Heart left ventricle (tissue), 16 donors: ENCODE results near the gene ZBTB20. TPM values are rescaled to one million over a fixed set of nuclear protein-coding genes. Genes with fewer than 3 reads are reported as not detected.

Experiments
- ATAC-seq, 4 donors: fragments of 200-7000 bp; cut with Tn5 transposase; one replicate each; pipeline ENCODE4 v1.9.1; 2020 to 2022; ENCODE audit warnings: moderate library complexity in 4 of 4, mild to moderate bottlenecking in 3 of 4, moderate number of reproducible peaks in 1 of 4
- DNase-seq, 5 donors: peaks; one replicate each; pipeline ENCODE4 v3.0.0-alpha.2; 2020
- H3K27ac ChIP-seq, 12 donors: fragments of 200-600 bp; sonication (generic) in 4 of 12; one replicate each; pipeline versions ENCODE4 v1.5.0 to v1.8.0; 2016 to 2022; ENCODE audit warnings: mild to moderate bottlenecking in 2 of 12
- H3K27me3 ChIP-seq, 9 donors: fragments of 200-600 bp; sonication (generic) in 2 of 9; one replicate each; pipeline versions ENCODE4 v1.5.1 to v1.8.0; 2016 to 2022; ENCODE audit warnings: mild to moderate bottlenecking in 3 of 9
- H3K36me3 ChIP-seq, 9 donors: fragments of 200-600 bp; sonication (generic) in 2 of 9; one replicate each; pipeline versions ENCODE4 v1.5.0 to v1.8.0; 2018 to 2022; ENCODE audit warnings: mild to moderate bottlenecking in 2 of 9
- H3K4me1 ChIP-seq, 12 donors: fragments of 200-600 bp; sonication (generic) in 4 of 12; one replicate each; pipeline versions ENCODE4 v1.5.0 to v1.8.0; 2016 to 2022; ENCODE audit warnings: mild to moderate bottlenecking in 3 of 12
- H3K4me3 ChIP-seq, 12 donors: fragments of 200-600 bp; sonication (generic) in 4 of 12; one replicate each; pipeline versions ENCODE4 v1.5.0 to v1.8.0; 2017 to 2022; ENCODE audit warnings: mild to moderate bottlenecking in 9 of 12, moderate library complexity in 4 of 12
- H3K9me3 ChIP-seq, 12 donors: fragments of 200-600 bp; sonication (generic) in 4 of 12; one replicate each; pipeline versions ENCODE4 v1.5.0 to v1.8.0; 2016 to 2022; ENCODE audit warnings: mild to moderate bottlenecking in 1 of 12
- POLR2A ChIP-seq, 2 donors: fragments of 450-650 bp; IDR thresholded peaks; one replicate each; pipeline ENCODE4 v1.6.1; 2017; ENCODE audit warnings: antibody characterized with exemption in 2 of 2, mild to moderate bottlenecking in 2 of 2, moderate library complexity in 2 of 2
- WGBS, 4 donors: extraction: QIAGEN DNeasy Blood & Tissue Kit in 2 of 4; methylation state at CpG; one replicate each; pipeline versions ENCODE4 v1.1.5 to v1.1.7; 2013 to 2018; 5-methylcytosine and 5-hydroxymethylcytosine counted together
- intact Hi-C, 10 donors: fragments of 100-400 bp; cut with DNase I; formaldehyde crosslinking; loops; one replicate each; pipeline versions ENCODE4 v1.11.1 to v1.14.2; 2022
- polyA plus RNA-seq, 2 donors: library from polyadenylated mRNA; stranded (reverse); fragments of 200-250 nt; gene quantifications; one replicate each; pipeline ENCODE4 v1.2.3, GENCODE V29; 2013
- total RNA-seq, 9 donors: library from RNA; depleted of rRNA in 2 of 9; stranded (reverse); fragments of >200 nt in 2 of 9; fragmentation: NEBNext Ultra II Directional in 3 of 9; extraction: Animal tissue kit (Norgen Biotek cat#: 25700) in 3 of 9; gene quantifications; one replicate each; pipeline versions ENCODE4 v1.1.0 to v1.2.4, GENCODE V29; 2016 to 2023
- TF ChIP-seq, protein P1 (sequence below), 12 donors: fragments of 200-600 bp; sonication (generic) in 4 of 12; IDR thresholded peaks; one replicate each; pipeline versions ENCODE4 v1.5.0 to v1.8.0; 2018 to 2022; ENCODE audit warnings: antibody characterized with exemption in 12 of 12, mild to moderate bottlenecking in 5 of 12
- donor health status: ischemic (EF 13 %, LVEDD 7.1; RV severe dilation, severe dysfunction).
- donor health status: healthy with polysubstance abuse.
- donor health status: DM: no; HTN: yes; CAD: no.
- donor health status: DM: no; HTN: no; CAD: no.
- donor health status: ischemic (EF 25% LVEDD 6.9; RV normal size, moderate dysfunction).
- donor health status: ischemic (EF 25% LVEDD 5.7; RV mildly dilated, moderate dysfunction).
- donor health status: healthy.
- donor health status: DM: yes; HTN: yes; CAD: no.
- donor health status: ischemic (EF 35%, LVEDD 5.7; RV mildly dilated, moderate dysfunction).
- donor health status: nonischemic (EF 11% LVEDD 7.7; RV severe dilation, severe dysfunction).
- donor health status: DM: yes; HTN: yes; CAD: no.
- donor health status: PGD.
- donor health status: ischemic (EF 29% LVEDD 5.4; RV normal size, mild dysfunction).
- donor health status: nonischemic (EF 23%, LVEDD 6.1; RV moderate dilation, normal function).

ZBTB20 gene
- total and polyA plus RNA-seq, 11 donors: 6.2 to 109 (median 77.3) TPM

- ATAC-seq (no peak), DNase-seq (no peak)
- no peak overlapping the region for H3K4me3 ChIP-seq
- no peak overlapping the region for H3K27ac ChIP-seq
- intact Hi-C loops: no loop called here
- TF ChIP-seq, protein P1, sequence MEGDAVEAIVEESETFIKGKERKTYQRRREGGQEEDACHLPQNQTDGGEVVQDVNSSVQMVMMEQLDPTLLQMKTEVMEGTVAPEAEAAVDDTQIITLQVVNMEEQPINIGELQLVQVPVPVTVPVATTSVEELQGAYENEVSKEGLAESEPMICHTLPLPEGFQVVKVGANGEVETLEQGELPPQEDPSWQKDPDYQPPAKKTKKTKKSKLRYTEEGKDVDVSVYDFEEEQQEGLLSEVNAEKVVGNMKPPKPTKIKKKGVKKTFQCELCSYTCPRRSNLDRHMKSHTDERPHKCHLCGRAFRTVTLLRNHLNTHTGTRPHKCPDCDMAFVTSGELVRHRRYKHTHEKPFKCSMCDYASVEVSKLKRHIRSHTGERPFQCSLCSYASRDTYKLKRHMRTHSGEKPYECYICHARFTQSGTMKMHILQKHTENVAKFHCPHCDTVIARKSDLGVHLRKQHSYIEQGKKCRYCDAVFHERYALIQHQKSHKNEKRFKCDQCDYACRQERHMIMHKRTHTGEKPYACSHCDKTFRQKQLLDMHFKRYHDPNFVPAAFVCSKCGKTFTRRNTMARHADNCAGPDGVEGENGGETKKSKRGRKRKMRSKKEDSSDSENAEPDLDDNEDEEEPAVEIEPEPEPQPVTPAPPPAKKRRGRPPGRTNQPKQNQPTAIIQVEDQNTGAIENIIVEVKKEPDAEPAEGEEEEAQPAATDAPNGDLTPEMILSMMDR (IDR thresholded peaks at IDR 0.05): no peak
- no peak for TF ChIP-seq POLR2A (IDR thresholded peaks at IDR 0.05)
- peaks cover 0 to 51% (median 19%) of the 10 kb centered on the region in 12 donors for H3K4me1 ChIP-seq
- no peaks in the 10 kb centered on the region for H3K36me3 ChIP-seq
- H3K9me3 ChIP-seq: no peaks in the 10 kb centered on the region
- H3K27me3 ChIP-seq: no peaks in the 10 kb centered on the region
- WGBS, 4 donors: 52 to 63% (median 56%) methylated on average over 2 of the region's 2 CpGs
Observed at GRCh38 chr3:114861666-114862065, 285.4 kb downstream of the ZBTB20 start.

DNA sequence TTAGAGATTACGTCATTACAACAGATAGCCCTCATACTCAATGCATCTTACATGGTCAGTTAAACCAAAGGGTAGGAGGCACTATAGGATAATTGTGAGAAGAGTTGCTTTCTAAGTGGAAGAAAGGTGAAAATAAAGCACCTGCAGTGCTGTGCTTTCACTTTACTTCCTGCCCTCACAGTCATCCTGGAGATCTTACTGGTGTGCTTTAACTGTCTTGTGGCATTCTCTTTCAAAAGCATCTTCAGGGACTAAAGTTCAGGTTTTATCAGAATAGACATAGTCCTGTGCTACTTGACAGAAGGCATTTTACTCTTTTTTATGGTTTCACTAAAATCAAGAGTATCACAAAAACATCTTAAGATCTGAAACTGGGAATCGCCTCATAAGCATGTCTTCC is 286.6 kb downstream of the ZBTB20 start:
- Histone ChIP-seq H3K27ac (no peak overlapping the region), H3K4me3 (no peak overlapping the region), H3K36me3 (no peaks in the 10 kb centered on the region), H3K9me3 (no peaks in the 10 kb centered on the region), H3K4me1 (peaks cover 0 to 53% (median 19%) of the 10 kb centered on the region in 12 donors), H3K27me3 (no peaks in the 10 kb centered on the region)
- 95 to 99% (median 97%) methylated on average over 2 of the region's 2 CpGs for WGBS, 4 donors
- no peak for DNase-seq
- TF ChIP-seq, protein P1 (IDR thresholded peaks at IDR 0.05): no peak
- no peak for TF ChIP-seq POLR2A (IDR thresholded peaks at IDR 0.05)
- no peak for ATAC-seq
- intact Hi-C loops: no loop called here

DNA sequence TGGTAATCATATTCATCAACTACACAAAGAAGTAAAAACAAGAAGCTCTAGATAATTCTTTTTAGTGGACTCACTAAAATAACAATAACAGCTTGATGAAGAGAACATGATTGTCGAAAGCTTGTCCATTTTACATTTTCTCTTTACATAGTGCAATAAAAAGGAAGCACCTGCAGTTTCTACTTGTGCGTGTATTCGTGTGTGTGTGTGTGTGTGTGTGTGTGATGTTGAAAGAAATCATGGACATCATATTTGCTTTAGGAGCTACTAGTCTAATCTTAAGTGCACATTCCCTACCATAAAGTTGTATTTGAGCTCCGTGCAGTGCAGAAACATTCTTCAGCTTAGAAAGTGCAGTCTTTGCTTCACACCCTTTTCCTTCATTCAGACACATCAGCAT is 288.8 kb downstream of the ZBTB20 start:
- Histone ChIP-seq H3K36me3 (no peaks in the 10 kb centered on the region), H3K27ac (no peak overlapping the region), H3K27me3 (no peaks in the 10 kb centered on the region), H3K9me3 (no peaks in the 10 kb centered on the region), H3K4me1 (peaks cover 0 to 45% (median 12%) of the 10 kb centered on the region in 12 donors), H3K4me3 (no peak overlapping the region)
- ATAC-seq (no peak), DNase-seq (no peak)
- intact Hi-C loops: no loop called here
- TF ChIP-seq, protein P1 (IDR thresholded peaks at IDR 0.05): no peak
- no peak for TF ChIP-seq POLR2A (IDR thresholded peaks at IDR 0.05)
- WGBS, 4 donors: 66 to 76% (median 67%) methylated on average over 4 of the region's 4 CpGs

GRCh38 chr3:114857299-114857701 is 289.8 kb downstream of the ZBTB20 start:
- peaks cover 0 to 43% (median 11%) of the 10 kb centered on the region in 12 donors for H3K4me1 ChIP-seq
- no peak overlapping the region for H3K27ac ChIP-seq
- no peaks in the 10 kb centered on the region for H3K9me3 ChIP-seq
- no peak for ATAC-seq
- TF ChIP-seq, protein P1 (IDR thresholded peaks at IDR 0.05): no peak
- TF ChIP-seq POLR2A (IDR thresholded peaks at IDR 0.05): no peak
- H3K4me3 ChIP-seq: no peak overlapping the region
- WGBS, 4 donors: 69 to 72% (median 70%) methylated on average over 6 of the region's 6 CpGs
- H3K27me3 ChIP-seq: no peaks in the 10 kb centered on the region
- H3K36me3 ChIP-seq: no peaks in the 10 kb centered on the region
- no peak for DNase-seq
- intact Hi-C loops: no loop called here
